Measurements from ENCODE around the gene SND1.

SND1 gene

DNA sequence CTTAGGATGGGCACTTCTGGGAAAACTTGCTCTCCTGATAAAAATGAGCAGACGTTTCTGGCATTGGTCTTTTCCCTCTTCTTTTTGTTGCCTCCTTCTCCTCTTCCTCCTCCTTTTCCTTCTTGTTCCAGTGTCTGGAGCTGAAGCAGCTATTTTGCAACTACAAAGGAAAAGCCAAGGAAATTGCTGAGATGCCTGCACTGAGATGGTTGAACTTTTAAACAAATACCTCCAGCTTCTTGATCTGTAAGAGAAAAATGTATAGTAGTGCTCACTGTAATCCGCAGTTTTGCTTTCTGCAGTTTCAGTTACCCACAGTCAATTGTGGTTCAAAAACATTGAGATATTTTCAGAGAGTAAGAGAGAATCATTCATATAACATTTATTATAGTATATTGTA, 7.5 kb upstream of the SND1 start:
- H3K4me2 ChIP-seq (ENCODE audit: low read length), result no peak overlapping the region
- H4K20me1 ChIP-seq (ENCODE audit: control insufficient read depth, insufficient read depth, low read depth, low read length), result no peaks in the 10 kb centered on the region
- TF ChIP-seq, protein P1, sequence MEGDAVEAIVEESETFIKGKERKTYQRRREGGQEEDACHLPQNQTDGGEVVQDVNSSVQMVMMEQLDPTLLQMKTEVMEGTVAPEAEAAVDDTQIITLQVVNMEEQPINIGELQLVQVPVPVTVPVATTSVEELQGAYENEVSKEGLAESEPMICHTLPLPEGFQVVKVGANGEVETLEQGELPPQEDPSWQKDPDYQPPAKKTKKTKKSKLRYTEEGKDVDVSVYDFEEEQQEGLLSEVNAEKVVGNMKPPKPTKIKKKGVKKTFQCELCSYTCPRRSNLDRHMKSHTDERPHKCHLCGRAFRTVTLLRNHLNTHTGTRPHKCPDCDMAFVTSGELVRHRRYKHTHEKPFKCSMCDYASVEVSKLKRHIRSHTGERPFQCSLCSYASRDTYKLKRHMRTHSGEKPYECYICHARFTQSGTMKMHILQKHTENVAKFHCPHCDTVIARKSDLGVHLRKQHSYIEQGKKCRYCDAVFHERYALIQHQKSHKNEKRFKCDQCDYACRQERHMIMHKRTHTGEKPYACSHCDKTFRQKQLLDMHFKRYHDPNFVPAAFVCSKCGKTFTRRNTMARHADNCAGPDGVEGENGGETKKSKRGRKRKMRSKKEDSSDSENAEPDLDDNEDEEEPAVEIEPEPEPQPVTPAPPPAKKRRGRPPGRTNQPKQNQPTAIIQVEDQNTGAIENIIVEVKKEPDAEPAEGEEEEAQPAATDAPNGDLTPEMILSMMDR (IDR thresholded peaks at IDR 0.05; ENCODE audit: low read depth, low read length, poor library complexity, severe bottlenecking), result no peak
- TF ChIP-seq EZH2phosphoT487 (IDR thresholded peaks at IDR 0.05; ENCODE audit: borderline replicate concordance, low read length), result no peak
- H3K36me3 ChIP-seq (ENCODE audit: control insufficient read depth, low read length), result no peaks in the 10 kb centered on the region
- H3F3A ChIP-seq (ENCODE audit: control insufficient read depth, insufficient read depth), result no peaks in the 10 kb centered on the region
- H3K27me3 ChIP-seq (ENCODE audit: control insufficient read depth, low read length), result peaks cover 12% of the 10 kb centered on the region
- H3K79me2 ChIP-seq (ENCODE audit: control insufficient read depth, low read length), result no peaks in the 10 kb centered on the region
- no peaks in the 10 kb centered on the region for H3K9me2 ChIP-seq (replicated peaks; ENCODE audit: control insufficient read depth, low read length)
- no peaks in the 10 kb centered on the region for H3K4me1 ChIP-seq (ENCODE audit: control insufficient read depth, low read length)
- no peaks in the 10 kb centered on the region for H3K9me3 ChIP-seq (ENCODE audit: control insufficient read depth, insufficient read depth, low read length)
- H3K4me3 ChIP-seq (ENCODE audit: low read length), result no peak overlapping the region
- H3K27ac ChIP-seq (ENCODE audit: low read depth, low read length), result no peak overlapping the region

DNA sequence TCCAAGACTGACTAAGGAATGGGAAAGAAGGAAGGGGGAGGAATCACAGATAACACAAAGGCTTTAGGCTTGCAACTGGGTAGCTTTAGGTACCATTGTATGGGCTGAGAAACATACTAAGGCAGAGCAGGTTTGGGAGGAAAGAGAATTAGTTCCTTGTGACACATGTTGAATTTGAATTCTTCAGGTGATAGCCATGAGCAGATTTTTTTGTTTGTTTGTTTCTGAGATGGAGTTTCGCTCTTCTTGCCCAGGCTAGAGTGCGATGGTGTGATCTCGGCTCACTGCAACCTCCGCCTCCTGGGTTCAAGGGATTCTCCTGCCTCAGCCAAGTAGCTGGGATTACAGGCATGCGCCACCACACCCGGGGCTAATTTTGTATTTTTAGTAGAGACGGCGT, 4.4 kb upstream of the SND1 start:
- Histone ChIP-seq H3K4me1 (ENCODE audit: control insufficient read depth, low read length) (peaks cover 11% of the 10 kb centered on the region), H3F3A (ENCODE audit: control insufficient read depth, insufficient read depth) (no peaks in the 10 kb centered on the region)

DNA sequence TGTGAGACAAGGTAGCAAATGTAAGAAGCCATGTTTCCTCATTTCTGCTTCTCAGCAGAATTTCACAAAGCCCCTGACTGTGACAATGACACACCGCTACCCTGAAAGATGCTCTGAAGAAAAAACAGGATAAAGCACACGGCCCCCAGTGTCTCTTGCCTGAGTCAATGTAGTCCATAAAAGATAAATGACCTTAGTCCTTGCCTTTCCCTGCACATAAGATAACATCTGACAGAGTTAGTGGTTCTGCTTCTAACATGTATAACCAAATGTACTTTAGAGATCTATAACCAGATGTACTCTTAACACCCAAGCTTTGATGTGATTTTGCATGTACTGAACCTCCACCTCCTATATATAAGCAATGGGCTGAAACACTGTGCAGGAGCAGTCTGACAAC, 3.0 kb upstream of the SND1 start:
- Histone ChIP-seq H3K79me2 (ENCODE audit: control insufficient read depth, low read length) (peaks cover 30% of the 10 kb centered on the region), H3K4me2 (ENCODE audit: low read length) (no peak overlapping the region), H3K4me3 (ENCODE audit: low read length) (no peak overlapping the region), H3K9me2 (replicated peaks; ENCODE audit: control insufficient read depth, low read length) (no peaks in the 10 kb centered on the region), H3K9me3 (ENCODE audit: control insufficient read depth, insufficient read depth, low read length) (no peaks in the 10 kb centered on the region), H3K27ac (ENCODE audit: low read depth, low read length) (no peak overlapping the region), H3K4me1 (ENCODE audit: control insufficient read depth, low read length) (peaks cover 23% of the 10 kb centered on the region), H3K36me3 (ENCODE audit: control insufficient read depth, low read length) (peaks cover 19% of the 10 kb centered on the region), H4K20me1 (ENCODE audit: control insufficient read depth, insufficient read depth, low read depth, low read length) (peaks cover 19% of the 10 kb centered on the region), H3K27me3 (ENCODE audit: control insufficient read depth, low read length) (no peaks in the 10 kb centered on the region), H3F3A (ENCODE audit: control insufficient read depth, insufficient read depth) (no peaks in the 10 kb centered on the region)
- TF ChIP-seq, protein P1 (IDR thresholded peaks at IDR 0.05; ENCODE audit: low read depth, low read length, poor library complexity, severe bottlenecking), result no peak
- TF ChIP-seq EZH2phosphoT487 (IDR thresholded peaks at IDR 0.05; ENCODE audit: borderline replicate concordance, low read length), result no peak

More for the DNA sequence above, 4.4 kb upstream of the SND1 start:
- Histone ChIP-seq H3K9me2 (replicated peaks; ENCODE audit: control insufficient read depth, low read length) (no peaks in the 10 kb centered on the region), H3K27ac (ENCODE audit: low read depth, low read length) (no peak overlapping the region), H3K36me3 (ENCODE audit: control insufficient read depth, low read length) (peaks cover 10% of the 10 kb centered on the region), H3K27me3 (ENCODE audit: control insufficient read depth, low read length) (no peaks in the 10 kb centered on the region), H4K20me1 (ENCODE audit: control insufficient read depth, insufficient read depth, low read depth, low read length) (peaks cover 5% of the 10 kb centered on the region; the same call in 1 of the 2 replicates), H3K4me2 (ENCODE audit: low read length) (no peak overlapping the region), H3K79me2 (ENCODE audit: control insufficient read depth, low read length) (peaks cover 16% of the 10 kb centered on the region), H3K4me3 (ENCODE audit: low read length) (no peak overlapping the region), H3K9me3 (ENCODE audit: control insufficient read depth, insufficient read depth, low read length) (no peaks in the 10 kb centered on the region)
- TF ChIP-seq, protein P1 (IDR thresholded peaks at IDR 0.05; ENCODE audit: low read depth, low read length, poor library complexity, severe bottlenecking), result no peak
- no peak for TF ChIP-seq EZH2phosphoT487 (IDR thresholded peaks at IDR 0.05; ENCODE audit: borderline replicate concordance, low read length)
